SK-N-SH (cell line): Measurements from ENCODE around the gene PARP1.

Source experiments
- EP300 ChIP-seq, 2 experiments: IDR thresholded peaks; 2 replicates each; pipeline versions ENCODE4 v1.4.0 to v1.6.1; 2012; ENCODE audit warnings: borderline replicate concordance in 1 of 2, low read depth in 1 of 2, low read length in 1 of 2
- FOSL2 ChIP-seq: IDR thresholded peaks from 2 replicates; pipeline ENCODE4 v1.4.0; 2012; ENCODE audit warnings: low read depth, mild to moderate bottlenecking, moderate library complexity, borderline replicate concordance
- MEF2A ChIP-seq: IDR thresholded peaks from 2 replicates; pipeline ENCODE4 v1.4.0; 2012; ENCODE audit warnings: low read depth, borderline replicate concordance
- POLR2AphosphoS5 ChIP-seq: IDR thresholded peaks from 2 replicates; pipeline ENCODE4 v1.6.1; 2012; ENCODE audit warnings: low read depth, low read length
- RAD21 ChIP-seq: IDR thresholded peaks from 2 replicates; pipeline ENCODE4 v1.6.1; 2012; ENCODE audit warnings: mild to moderate bottlenecking, low read length
- SIN3A ChIP-seq: IDR thresholded peaks from 2 replicates; pipeline ENCODE4 v1.6.1; 2012; ENCODE audit warnings: low read depth, mild to moderate bottlenecking, low read length, moderate library complexity, borderline replicate concordance
- TAF1 ChIP-seq: IDR thresholded peaks from 2 replicates; pipeline ENCODE4 v1.6.1; 2012; ENCODE audit warnings: low read depth, mild to moderate bottlenecking, low read length, moderate library complexity, borderline replicate concordance
- TCF12 ChIP-seq: IDR thresholded peaks from 2 replicates; pipeline ENCODE4 v1.4.0; 2012
- TF ChIP-seq, protein P1 (sequence below): fragments of 200-600 bp; sonication (generic); IDR thresholded peaks from 2 replicates; pipeline ENCODE4 v1.6.1; 2017; ENCODE audit warnings: antibody characterized with exemption, mild to moderate bottlenecking, moderate library complexity
- TF ChIP-seq, protein P2 (sequence below): IDR thresholded peaks from 2 replicates; pipeline ENCODE4 v1.6.1; 2012; ENCODE audit warnings: mild to moderate bottlenecking, low read depth, low read length, moderate library complexity

DNA sequence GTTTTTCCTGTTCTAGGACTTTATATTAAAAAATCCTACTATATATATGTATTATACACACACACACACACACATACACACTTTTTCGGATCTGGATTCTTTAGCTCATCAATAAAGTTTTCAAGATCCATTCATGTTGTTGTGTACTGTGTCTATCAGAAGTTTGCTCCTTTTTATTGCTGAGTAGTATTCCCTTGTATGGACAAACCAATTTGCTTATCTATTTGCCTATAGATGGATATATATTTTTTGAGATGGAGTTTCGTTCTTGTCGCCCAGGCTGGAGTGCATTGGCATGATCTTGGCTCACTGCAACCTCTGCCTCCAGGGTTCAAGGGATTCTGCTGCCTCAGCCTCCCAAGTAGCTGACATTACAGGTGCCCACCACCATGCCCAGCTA is 78.7 kb downstream of the PARP1 start:
- TF ChIP-seq, protein P1, sequence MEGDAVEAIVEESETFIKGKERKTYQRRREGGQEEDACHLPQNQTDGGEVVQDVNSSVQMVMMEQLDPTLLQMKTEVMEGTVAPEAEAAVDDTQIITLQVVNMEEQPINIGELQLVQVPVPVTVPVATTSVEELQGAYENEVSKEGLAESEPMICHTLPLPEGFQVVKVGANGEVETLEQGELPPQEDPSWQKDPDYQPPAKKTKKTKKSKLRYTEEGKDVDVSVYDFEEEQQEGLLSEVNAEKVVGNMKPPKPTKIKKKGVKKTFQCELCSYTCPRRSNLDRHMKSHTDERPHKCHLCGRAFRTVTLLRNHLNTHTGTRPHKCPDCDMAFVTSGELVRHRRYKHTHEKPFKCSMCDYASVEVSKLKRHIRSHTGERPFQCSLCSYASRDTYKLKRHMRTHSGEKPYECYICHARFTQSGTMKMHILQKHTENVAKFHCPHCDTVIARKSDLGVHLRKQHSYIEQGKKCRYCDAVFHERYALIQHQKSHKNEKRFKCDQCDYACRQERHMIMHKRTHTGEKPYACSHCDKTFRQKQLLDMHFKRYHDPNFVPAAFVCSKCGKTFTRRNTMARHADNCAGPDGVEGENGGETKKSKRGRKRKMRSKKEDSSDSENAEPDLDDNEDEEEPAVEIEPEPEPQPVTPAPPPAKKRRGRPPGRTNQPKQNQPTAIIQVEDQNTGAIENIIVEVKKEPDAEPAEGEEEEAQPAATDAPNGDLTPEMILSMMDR: no peak
- TF ChIP-seq FOSL2 (no peak), TCF12 (no peak), EP300 (IDR thresholded peaks at IDR 0.05; ENCODE audit: borderline replicate concordance in 1 of 2, low read depth in 1 of 2, low read length in 1 of 2) (no peak), TAF1 (no peak), MEF2A (no peak), SIN3A (no peak), POLR2AphosphoS5 (no peak), RAD21 (no peak)
- TF ChIP-seq, protein P2, sequence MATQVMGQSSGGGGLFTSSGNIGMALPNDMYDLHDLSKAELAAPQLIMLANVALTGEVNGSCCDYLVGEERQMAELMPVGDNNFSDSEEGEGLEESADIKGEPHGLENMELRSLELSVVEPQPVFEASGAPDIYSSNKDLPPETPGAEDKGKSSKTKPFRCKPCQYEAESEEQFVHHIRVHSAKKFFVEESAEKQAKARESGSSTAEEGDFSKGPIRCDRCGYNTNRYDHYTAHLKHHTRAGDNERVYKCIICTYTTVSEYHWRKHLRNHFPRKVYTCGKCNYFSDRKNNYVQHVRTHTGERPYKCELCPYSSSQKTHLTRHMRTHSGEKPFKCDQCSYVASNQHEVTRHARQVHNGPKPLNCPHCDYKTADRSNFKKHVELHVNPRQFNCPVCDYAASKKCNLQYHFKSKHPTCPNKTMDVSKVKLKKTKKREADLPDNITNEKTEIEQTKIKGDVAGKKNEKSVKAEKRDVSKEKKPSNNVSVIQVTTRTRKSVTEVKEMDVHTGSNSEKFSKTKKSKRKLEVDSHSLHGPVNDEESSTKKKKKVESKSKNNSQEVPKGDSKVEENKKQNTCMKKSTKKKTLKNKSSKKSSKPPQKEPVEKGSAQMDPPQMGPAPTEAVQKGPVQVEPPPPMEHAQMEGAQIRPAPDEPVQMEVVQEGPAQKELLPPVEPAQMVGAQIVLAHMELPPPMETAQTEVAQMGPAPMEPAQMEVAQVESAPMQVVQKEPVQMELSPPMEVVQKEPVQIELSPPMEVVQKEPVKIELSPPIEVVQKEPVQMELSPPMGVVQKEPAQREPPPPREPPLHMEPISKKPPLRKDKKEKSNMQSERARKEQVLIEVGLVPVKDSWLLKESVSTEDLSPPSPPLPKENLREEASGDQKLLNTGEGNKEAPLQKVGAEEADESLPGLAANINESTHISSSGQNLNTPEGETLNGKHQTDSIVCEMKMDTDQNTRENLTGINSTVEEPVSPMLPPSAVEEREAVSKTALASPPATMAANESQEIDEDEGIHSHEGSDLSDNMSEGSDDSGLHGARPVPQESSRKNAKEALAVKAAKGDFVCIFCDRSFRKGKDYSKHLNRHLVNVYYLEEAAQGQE: no peak
